Psoas muscle (tissue), 8 donors: ENCODE measurements around the gene SLC8A3. TPM values are rescaled to one million over a fixed set of nuclear protein-coding genes. Genes with fewer than 3 reads are reported as not detected.
A peak's percentile ranks its signal among the peaks of the same experiment; 100 is the strongest.

Experiments used
- ATAC-seq, 4 donors: fragments of 200-7000 bp; cut with Tn5 transposase; one replicate each; pipeline ENCODE4 v1.9.1; 2020; ENCODE audit warnings: moderate library complexity in 3 of 4, mild to moderate bottlenecking in 2 of 4
- DNase-seq, 2 donors: peaks; one replicate each; pipeline ENCODE4 v3.0.0-alpha.2; 2020
- H3K27ac ChIP-seq: fragments of 200-600 bp; one replicate; pipeline ENCODE4 v1.8.0; 2022
- H3K27me3 ChIP-seq, 3 donors: fragments of 200-600 bp in 1 of 3; one replicate each; pipeline versions ENCODE4 v1.6.1 to v1.8.0; 2013 to 2022; ENCODE audit warnings: low read length in 2 of 3, mild to moderate bottlenecking in 2 of 3, moderate library complexity in 1 of 3; ENCODE audit not compliant: insufficient read depth in 3 of 3
- H3K36me3 ChIP-seq, 2 donors: fragments of 200-600 bp in 1 of 2; one replicate each; pipeline versions ENCODE4 v1.6.1 to v1.8.0; 2013 to 2022; ENCODE audit warnings: low read depth in 1 of 2, mild to moderate bottlenecking in 1 of 2, moderate library complexity in 1 of 2; ENCODE audit not compliant: insufficient read depth in 1 of 2
- H3K4me1 ChIP-seq: fragments of 200-600 bp; one replicate; pipeline ENCODE4 v1.8.0; 2022
- H3K4me3 ChIP-seq: fragments of 200-600 bp; one replicate; pipeline ENCODE4 v1.8.0; 2022; ENCODE audit warnings: mild to moderate bottlenecking
- H3K9me3 ChIP-seq: fragments of 200-600 bp; one replicate; pipeline ENCODE4 v1.8.0; 2022
- WGBS, 3 donors: extraction: QIAGEN DNeasy Blood & Tissue Kit; methylation state at CpG; one replicate each; pipeline versions ENCODE4 v1.1.6 to v1.1.7; 2013; 5-methylcytosine and 5-hydroxymethylcytosine counted together
- intact Hi-C, 2 donors: fragments of 100-400 bp; cut with DNase I; formaldehyde crosslinking; loops; one replicate each; pipeline versions ENCODE4 v1.11.0 to v1.14.2; 2022
- polyA plus RNA-seq, 3 donors: library from polyadenylated mRNA; stranded (reverse); fragments of 200-250 nt; gene quantifications; one replicate each; pipeline ENCODE4 v1.2.3, GENCODE V29; 2013
- total RNA-seq, 4 donors: library from RNA; stranded (reverse); fragmentation: NEBNext Ultra II Directional in 2 of 4; extraction: Animal tissue kit (Norgen Biotek cat#: 25700) in 2 of 4; gene quantifications; one replicate each; pipeline versions ENCODE4 v1.2.1 to v1.2.4, GENCODE V29; 2021 to 2023
- TF ChIP-seq, protein P1 (sequence below): fragments of 200-600 bp; IDR thresholded peaks from one replicate; pipeline ENCODE4 v1.8.0; 2022; ENCODE audit warnings: antibody characterized with exemption
- donor health status: healthy with polysubstance abuse.
- donor health status: DM: no; HTN: no; CAD: no; lungs with moderate emphysema.
- donor health status: Bipolar disorder and iron deficiency.
- donor health status: healthy.
- donor health status: DM: yes; HTN: yes; CAD: no.
- donor health status: DM: no; HTN: no; CAD: no.
- donor health status: DM: no; HTN: no; CAD: no.
- donor health status: DM: yes; HTN: yes; CAD: no.

The SLC8A3 gene
- total and polyA plus RNA-seq, 7 donors = 10.8 to 53.6 (median 20.8) TPM

DNA sequence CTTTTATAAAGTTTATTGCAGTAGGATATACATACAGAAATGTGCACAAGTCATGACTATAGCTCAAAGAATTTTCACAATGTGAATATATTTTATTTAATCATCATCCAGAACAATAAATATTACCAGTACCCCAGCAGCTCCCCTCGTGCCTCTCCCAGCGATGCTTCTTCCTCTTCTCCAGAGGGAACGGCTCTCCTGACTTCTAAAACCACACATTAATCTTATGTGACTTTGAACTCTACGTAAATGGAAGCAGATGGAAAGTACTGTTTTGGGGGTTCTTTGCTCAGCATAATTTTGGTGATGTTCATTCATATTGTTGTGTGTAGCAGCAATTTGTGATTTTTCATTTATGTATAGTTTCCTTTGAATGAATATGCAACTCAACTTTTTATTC, 4.6 kb upstream of the SLC8A3 start:
- DNase-seq (no peak), ATAC-seq (no peak)
- no peak overlapping the region for H3K27ac ChIP-seq
- WGBS, 3 donors = 61 to 67% (median 64%) methylated on average over 4 of the region's 4 CpGs
- TF ChIP-seq, protein P1, sequence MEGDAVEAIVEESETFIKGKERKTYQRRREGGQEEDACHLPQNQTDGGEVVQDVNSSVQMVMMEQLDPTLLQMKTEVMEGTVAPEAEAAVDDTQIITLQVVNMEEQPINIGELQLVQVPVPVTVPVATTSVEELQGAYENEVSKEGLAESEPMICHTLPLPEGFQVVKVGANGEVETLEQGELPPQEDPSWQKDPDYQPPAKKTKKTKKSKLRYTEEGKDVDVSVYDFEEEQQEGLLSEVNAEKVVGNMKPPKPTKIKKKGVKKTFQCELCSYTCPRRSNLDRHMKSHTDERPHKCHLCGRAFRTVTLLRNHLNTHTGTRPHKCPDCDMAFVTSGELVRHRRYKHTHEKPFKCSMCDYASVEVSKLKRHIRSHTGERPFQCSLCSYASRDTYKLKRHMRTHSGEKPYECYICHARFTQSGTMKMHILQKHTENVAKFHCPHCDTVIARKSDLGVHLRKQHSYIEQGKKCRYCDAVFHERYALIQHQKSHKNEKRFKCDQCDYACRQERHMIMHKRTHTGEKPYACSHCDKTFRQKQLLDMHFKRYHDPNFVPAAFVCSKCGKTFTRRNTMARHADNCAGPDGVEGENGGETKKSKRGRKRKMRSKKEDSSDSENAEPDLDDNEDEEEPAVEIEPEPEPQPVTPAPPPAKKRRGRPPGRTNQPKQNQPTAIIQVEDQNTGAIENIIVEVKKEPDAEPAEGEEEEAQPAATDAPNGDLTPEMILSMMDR = no peak
- H3K9me3 ChIP-seq = no peaks in the 10 kb centered on the region
- no peaks in the 10 kb centered on the region for H3K27me3 ChIP-seq
- intact Hi-C loops = loop anchor here in 1 of 2 donors (5.0 kb wide), 1 partner anchor 59 kb away; no protein-coding TSS in a partner anchor
- peaks cover 21% of the 10 kb centered on the region for H3K4me1 ChIP-seq
- peaks cover 2 to 5% of the 10 kb centered on the region in 2 donors for H3K36me3 ChIP-seq
- no peak overlapping the region for H3K4me3 ChIP-seq

DNA sequence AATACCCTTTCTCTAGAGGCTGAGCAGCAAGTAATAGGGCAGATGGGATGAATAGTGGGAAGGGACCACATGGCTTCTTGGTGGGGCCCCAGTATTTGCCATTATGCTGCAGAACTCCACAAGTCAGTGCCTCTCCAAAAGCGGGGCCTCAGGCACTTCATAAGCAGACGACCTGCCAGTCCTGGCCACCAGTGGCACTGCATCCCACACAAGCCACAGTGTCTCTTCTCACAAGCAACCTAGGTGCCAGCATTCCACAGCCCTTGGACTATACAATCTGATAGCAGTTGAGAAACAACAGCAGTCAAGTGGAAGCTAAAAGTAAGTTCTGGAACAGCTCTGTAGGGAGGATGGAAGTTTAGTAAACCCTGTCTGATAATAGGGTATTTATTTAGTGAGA, 4.2 kb upstream of the SLC8A3 start:
- WGBS, 3 donors = 54 to 63% (median 55%) methylated on average over 2 of the region's 2 CpGs

DNA sequence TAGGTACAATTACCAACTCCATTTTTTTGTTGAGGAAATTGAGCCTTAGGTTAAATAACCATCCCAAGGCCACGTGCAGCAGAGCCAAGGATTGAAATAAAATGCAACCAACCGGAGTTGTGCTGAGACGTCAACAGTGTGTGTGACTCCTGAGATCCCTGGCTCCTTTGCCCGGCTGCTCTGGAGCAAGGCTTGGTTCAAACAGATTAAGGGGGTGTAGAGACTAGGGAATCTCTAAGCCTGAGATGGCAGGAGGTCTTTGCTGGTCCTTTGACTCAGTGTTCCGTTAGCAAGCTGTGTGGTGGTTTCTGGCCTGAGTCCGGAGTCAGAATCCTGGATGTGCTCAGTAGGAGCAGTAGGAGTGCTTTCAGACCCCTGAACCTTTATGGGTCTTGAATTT, 1.4 kb upstream of the SLC8A3 start:
- Histone ChIP-seq H3K27me3 (no peaks in the 10 kb centered on the region), H3K9me3 (no peaks in the 10 kb centered on the region), H3K4me3 (peak overlapping the region; percentile 91), H3K36me3 (peaks cover 2 to 5% of the 10 kb centered on the region in 2 donors), H3K27ac (peak overlapping the region; percentile 98), H3K4me1 (peaks cover 34% of the 10 kb centered on the region)
- TF ChIP-seq, protein P1 = no peak
- intact Hi-C loops = loop anchor here in 1 of 2 donors (5.0 kb wide), 1 partner anchor 62 kb away; no protein-coding TSS in a partner anchor
- WGBS, 3 donors = 41 to 62% (median 46%) methylated on average over 6 of the region's 6 CpGs
- DNase-seq (no peak), ATAC-seq (no peak)

More for the DNA sequence above, 4.2 kb upstream of the SLC8A3 start:
- Histone ChIP-seq H3K27ac (no peak overlapping the region), H3K4me3 (no peak overlapping the region), H3K36me3 (peaks cover 2 to 5% of the 10 kb centered on the region in 2 donors), H3K4me1 (peaks cover 21% of the 10 kb centered on the region), H3K9me3 (no peaks in the 10 kb centered on the region), H3K27me3 (no peaks in the 10 kb centered on the region)
- intact Hi-C loops = loop anchor here in 1 of 2 donors (5.0 kb wide), 1 partner anchor 59 kb away; no protein-coding TSS in a partner anchor
- no peak for ATAC-seq
- no peak for DNase-seq
- TF ChIP-seq, protein P1 = no peak

GRCh38 chr14:70189456-70190077, 816 bp upstream of the SLC8A3 start:
- WGBS, 3 donors = 19 to 25% (median 19%) methylated on average over 9 of the region's 9 CpGs
- H3K27ac ChIP-seq = peak overlapping the region; percentile 98
- ATAC-seq (no peak), DNase-seq (no peak)
- peaks cover 40% of the 10 kb centered on the region for H3K4me1 ChIP-seq
- H3K27me3 ChIP-seq = no peaks in the 10 kb centered on the region
- TF ChIP-seq, protein P1 = no peak
- intact Hi-C loops = loop anchor here (2.0 to 5.0 kb wide), 3 partner anchors 37 to 423 kb away; partner anchors contain the start of gene SRSF5 (in 1 of the 2)
- peak overlapping the region; percentile 91 for H3K4me3 ChIP-seq
- peaks cover 2 to 3% of the 10 kb centered on the region in 2 donors for H3K36me3 ChIP-seq
- no peaks in the 10 kb centered on the region for H3K9me3 ChIP-seq
